Hepatocyte (in vitro differentiated cells): ENCODE measurements around the gene KIAA0753. TPM values are rescaled to one million over a fixed set of nuclear protein-coding genes. Genes with fewer than 3 reads are reported as not detected.

Experiments used
- DNase-seq: peaks from one replicate; pipeline ENCODE4 v3.0.0-alpha.2; 2016; ENCODE audit warnings: low spot score
- H2AFZ ChIP-seq: fragments of 200-600 bp; sonication (generic); 2 replicates; pipeline ENCODE4 v1.6.0; 2016; ENCODE audit warnings: antibody characterized with exemption, mild to moderate bottlenecking
- H3K27ac ChIP-seq: fragments of 200-600 bp; sonication (generic); 2 replicates; pipeline ENCODE4 v1.5.1; 2016; ENCODE audit warnings: mild to moderate bottlenecking
- H3K27me3 ChIP-seq: fragments of 200-600 bp; sonication (generic); 2 replicates; pipeline ENCODE4 v1.6.1; 2016
- H3K36me3 ChIP-seq: fragments of 200-600 bp; sonication (generic); replicated peaks from 2 replicates; pipeline ENCODE4 v1.5.1; 2016; ENCODE audit warnings: low read depth; ENCODE audit not compliant: insufficient read depth
- H3K4me1 ChIP-seq: fragments of 200-600 bp; sonication (generic); 2 replicates; pipeline ENCODE4 v1.5.1; 2016; ENCODE audit warnings: mild to moderate bottlenecking, moderate library complexity; ENCODE audit not compliant: insufficient read depth
- H3K4me2 ChIP-seq: fragments of 200-600 bp; sonication (generic); 2 replicates; pipeline ENCODE4 v1.6.0; 2016
- H3K4me3 ChIP-seq: fragments of 200-600 bp; sonication (generic); 2 replicates; pipeline ENCODE4 v1.5.1; 2016; ENCODE audit warnings: mild to moderate bottlenecking
- H3K79me2 ChIP-seq: fragments of 200-600 bp; sonication (generic); 2 replicates; pipeline ENCODE4 v1.6.0; 2017; ENCODE audit warnings: mild to moderate bottlenecking
- H3K9me2 ChIP-seq: fragments of 200-600 bp; sonication (generic); replicated peaks from 2 replicates; pipeline ENCODE4 v1.6.0; 2017; ENCODE audit warnings: mild to moderate bottlenecking; ENCODE audit not compliant: insufficient read depth
- H3K9me3 ChIP-seq: fragments of 200-600 bp; sonication (generic); 2 replicates; pipeline ENCODE4 v1.5.1; 2016; ENCODE audit warnings: low read depth, mild to moderate bottlenecking
- H4K20me1 ChIP-seq: fragments of 200-600 bp; sonication (generic); 2 replicates; pipeline ENCODE4 v1.6.0; 2016; ENCODE audit warnings: mild to moderate bottlenecking; ENCODE audit not compliant: insufficient read depth, poor library complexity, severe bottlenecking
- CTCF ChIP-seq: fragments of 200-600 bp; sonication (generic); IDR thresholded peaks from 2 replicates; pipeline ENCODE4 v1.5.1; 2016; ENCODE audit warnings: antibody characterized with exemption, mild to moderate bottlenecking; ENCODE audit not compliant: poor library complexity
- EZH2 ChIP-seq: fragments of 200-600 bp; sonication (generic); IDR thresholded peaks from 2 replicates; pipeline ENCODE4 v1.6.1; 2016; ENCODE audit warnings: antibody characterized with exemption, mild to moderate bottlenecking, borderline replicate concordance
- EZH2phosphoT487 ChIP-seq: fragments of 200-600 bp; sonication (generic); IDR thresholded peaks from one replicate; pipeline ENCODE4 v1.6.1; 2018; ENCODE audit warnings: antibody characterized with exemption, mild to moderate bottlenecking, low read depth, moderate library complexity; ENCODE audit not compliant: unreplicated experiment, severe bottlenecking
- WGBS: methylation state at CpG from one replicate; pipeline ENCODE4 v1.1.6; 2016; ENCODE audit warnings: low lambda C conversion rate; ENCODE audit errors: missing lambda C conversion rate; 5-methylcytosine and 5-hydroxymethylcytosine counted together
- polyA plus RNA-seq: library from polyadenylated mRNA; unstranded; fragments of >200 nt; fragmentation: Nextera tagmentation; extraction: Ambion mirVana; gene quantifications from 2 replicates; pipeline ENCODE4 v1.2.1, GENCODE V29; 2016
- total RNA-seq: library from RNA; depleted of rRNA; stranded (reverse); fragments of >200 nt; gene quantifications from 2 replicates; pipeline ENCODE4 v1.2.3, GENCODE V29; 2014

The KIAA0753 gene
- total and polyA plus RNA-seq, 2 experiments from 2014 or later = 6.0 to 12.0 TPM

GRCh38 chr17:6675201-6675825 lies 34.8 kb upstream of the KIAA0753 start:
- H3K4me1 ChIP-seq = peaks cover 10% of the 10 kb centered on the region
- no peak for DNase-seq
- H3K79me2 ChIP-seq = no peaks in the 10 kb centered on the region
- TF ChIP-seq CTCF = no peak
- H3K27ac ChIP-seq = no peak overlapping the region
- 87% methylated on average over 11 of the region's 11 CpGs for WGBS
- H4K20me1 ChIP-seq = no peaks in the 10 kb centered on the region
- H3K9me2 ChIP-seq = no peaks in the 10 kb centered on the region
- H3K27me3 ChIP-seq = no peaks in the 10 kb centered on the region
- H2AFZ ChIP-seq = no peak overlapping the region
- no peaks in the 10 kb centered on the region for H3K9me3 ChIP-seq
- H3K4me3 ChIP-seq = no peak overlapping the region
- H3K4me2 ChIP-seq = no peak overlapping the region
- H3K36me3 ChIP-seq = no peaks in the 10 kb centered on the region

DNA sequence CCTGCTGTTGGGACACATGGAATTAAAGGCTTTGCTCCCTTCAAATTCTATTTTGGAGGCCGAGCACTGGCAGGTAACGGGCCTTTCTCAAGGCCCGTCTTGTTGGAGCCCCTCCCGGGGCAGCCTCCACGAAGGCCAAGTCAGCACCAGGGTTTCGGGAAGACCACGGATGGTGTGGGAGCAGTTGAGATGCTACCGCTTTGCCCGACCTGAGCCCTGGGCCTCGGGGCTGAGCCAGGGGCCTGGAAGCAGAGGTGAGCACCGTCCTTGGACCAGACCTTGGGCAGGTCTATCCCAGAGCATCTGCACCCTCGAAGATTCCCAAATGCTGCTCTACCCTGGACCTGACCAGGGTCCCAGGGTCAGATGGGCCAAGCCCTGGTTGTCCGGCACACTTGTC lies 34.1 kb upstream of the KIAA0753 start:
- Histone ChIP-seq H3K4me3 (no peak overlapping the region), H2AFZ (no peak overlapping the region), H4K20me1 (no peaks in the 10 kb centered on the region), H3K36me3 (no peaks in the 10 kb centered on the region), H3K27ac (no peak overlapping the region), H3K27me3 (no peaks in the 10 kb centered on the region), H3K79me2 (no peaks in the 10 kb centered on the region), H3K4me2 (no peak overlapping the region), H3K4me1 (peaks cover 10% of the 10 kb centered on the region), H3K9me3 (no peaks in the 10 kb centered on the region), H3K9me2 (no peaks in the 10 kb centered on the region)
- DNase-seq = no peak
- TF ChIP-seq EZH2phosphoT487 = no peak
- TF ChIP-seq EZH2 = no peak
- no peak for TF ChIP-seq CTCF
- 92% methylated on average over 13 of the region's 13 CpGs for WGBS

- Histone ChIP-seq H3K9me2 (no peaks in the 10 kb centered on the region), H3K27ac (no peak overlapping the region), H3K4me2 (no peak overlapping the region), H3K4me3 (no peak overlapping the region), H3K36me3 (no peaks in the 10 kb centered on the region), H2AFZ (no peak overlapping the region), H3K4me1 (no peaks in the 10 kb centered on the region), H4K20me1 (no peaks in the 10 kb centered on the region), H3K79me2 (no peaks in the 10 kb centered on the region), H3K9me3 (no peaks in the 10 kb centered on the region), H3K27me3 (no peaks in the 10 kb centered on the region)
- WGBS = 83% methylated on average over 7 of the region's 7 CpGs
- no peak for DNase-seq
- no peak for TF ChIP-seq EZH2phosphoT487
- no peak for TF ChIP-seq EZH2
- no peak for TF ChIP-seq CTCF
Measured at GRCh38 chr17:6671431-6671830, 30.9 kb upstream of the KIAA0753 start.

DNA sequence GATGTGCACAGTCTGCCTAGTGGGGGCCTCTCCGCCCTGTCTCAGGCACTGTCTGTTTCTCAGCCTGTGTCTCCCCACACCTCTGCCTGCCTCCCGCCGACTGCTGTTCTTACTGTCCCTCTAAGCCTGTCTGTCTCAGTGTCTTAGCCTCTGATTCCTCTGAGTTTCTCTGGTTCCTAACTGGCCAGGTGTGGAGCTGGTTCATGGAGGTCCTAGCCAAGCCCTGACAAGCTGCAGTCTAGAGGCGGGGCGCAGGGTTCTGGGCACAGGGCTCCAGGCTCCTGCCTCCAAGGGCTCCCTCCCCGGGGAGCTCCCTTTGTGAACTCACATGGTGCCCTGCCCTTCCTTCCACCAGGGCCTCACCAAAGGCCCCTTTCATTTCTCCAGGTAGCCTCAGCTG lies 30.5 kb upstream of the KIAA0753 start:
- H2AFZ ChIP-seq = no peak overlapping the region
- H3K79me2 ChIP-seq = no peaks in the 10 kb centered on the region
- H3K27ac ChIP-seq = no peak overlapping the region
- no peak for TF ChIP-seq CTCF
- TF ChIP-seq EZH2phosphoT487 = no peak
- TF ChIP-seq EZH2 = no peak
- WGBS = 81% methylated on average over 6 of the region's 6 CpGs
- H4K20me1 ChIP-seq = no peaks in the 10 kb centered on the region
- no peaks in the 10 kb centered on the region for H3K36me3 ChIP-seq
- no peak overlapping the region for H3K4me2 ChIP-seq
- H3K9me3 ChIP-seq = no peaks in the 10 kb centered on the region
- H3K9me2 ChIP-seq = no peaks in the 10 kb centered on the region
- H3K4me3 ChIP-seq = no peak overlapping the region
- H3K27me3 ChIP-seq = no peaks in the 10 kb centered on the region
- no peak for DNase-seq
- H3K4me1 ChIP-seq = no peaks in the 10 kb centered on the region
